ENCODE measurements around the gene FXYD4. TPM values are rescaled to one million over a fixed set of nuclear protein-coding genes. Genes with fewer than 3 reads are reported as not detected.

FXYD4 gene
- total and polyA plus RNA-seq, 2 of the 8 experiments (the other 6 are each of a cell fraction or from before 2014, with no cell fraction given) = not detected

DNA sequence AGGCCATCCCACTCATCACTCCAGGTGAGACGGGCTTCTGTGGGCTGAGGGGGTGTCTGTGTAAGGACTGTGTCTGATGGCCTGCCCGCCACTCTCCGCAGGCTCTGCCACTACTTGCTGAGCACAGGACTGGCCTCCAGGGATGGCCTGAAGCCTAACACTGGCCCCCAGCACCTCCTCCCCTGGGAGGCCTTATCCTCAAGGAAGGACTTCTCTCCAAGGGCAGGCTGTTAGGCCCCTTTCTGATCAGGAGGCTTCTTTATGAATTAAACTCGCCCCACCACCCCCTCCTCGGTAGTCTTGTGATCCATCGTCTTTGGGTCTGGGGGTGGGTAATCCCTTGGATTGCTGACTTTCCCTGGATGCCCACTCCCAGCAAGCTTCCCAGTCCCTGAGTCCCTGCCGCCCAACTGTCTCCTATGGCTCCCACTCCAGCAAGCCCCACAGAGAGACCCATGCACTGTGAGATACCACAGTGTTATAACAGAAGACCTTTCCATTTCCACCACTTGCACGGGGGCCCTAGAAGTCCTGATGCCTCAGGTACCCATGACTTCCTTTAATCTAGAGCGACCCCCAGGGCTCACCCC lies 4.7 kb downstream of the FXYD4 start:
- H3K4me3 ChIP-seq (ENCODE audit: extremely low read depth in 1 of 4, insufficient read depth in 2 of 4, low read depth in 3 of 4, low read length in 4 of 4) = no peak overlapping the region
- no peak overlapping the region; the same call in 1 of the 2 replicates for H3K18ac ChIP-seq (ENCODE audit: extremely low read depth, low read length)
- no peak overlapping the region for H2BK20ac ChIP-seq (ENCODE audit: low read length)
- H3K4me2 ChIP-seq (ENCODE audit: insufficient read depth in 1 of 2, low read depth in 2 of 2, low read length in 2 of 2) = no peak overlapping the region
- no peak overlapping the region for H3K27ac ChIP-seq (ENCODE audit: low read depth, low read length)
- no peak overlapping the region for H2AFZ ChIP-seq (ENCODE audit: low read length)
- no peak overlapping the region for H2BK5ac ChIP-seq (ENCODE audit: low read depth, low read length)
- FAIRE-seq (no peak), DNase-seq (ENCODE audit: low read depth in 1 of 2, low spot score in 2 of 2) (no peak)
- 0 out of 2 replicates have a peak overlapping the region, but pooled peaks have one; percentile 61 for H2BK15ac ChIP-seq (ENCODE audit: low read length)
- H4K20me1 ChIP-seq (replicated peaks in 1 of 2; ENCODE audit: control insufficient read depth in 1 of 2, insufficient read depth in 2 of 2, low read length in 2 of 2) = no peaks in the 10 kb centered on the region
- H3K23ac ChIP-seq (ENCODE audit: insufficient read length) = no peak overlapping the region
- WGBS, 2 experiments (ENCODE audit: extremely low coverage in 1 of 2, insufficient coverage in 1 of 2, insufficient read length in 1 of 2, insufficient replicate concordance in 2 of 2, low coverage in 1 of 2, low lambda C conversion rate in 2 of 2, missing lambda C conversion rate in 1 of 2) = 90% methylated on average over 9 of the region's 9 CpGs; no CpG with 5 or more reads in 1 of the 2 experiments
- H3K56ac ChIP-seq (replicated peaks; ENCODE audit: insufficient read length, low read depth, low read length) = no peak overlapping the region
- no peaks in the 10 kb centered on the region for H3K9me3 ChIP-seq (ENCODE audit: insufficient read depth in 2 of 2, low read depth in 1 of 2, low read length in 1 of 2)
- H4K91ac ChIP-seq (replicated peaks; ENCODE audit: insufficient read length, low read length) = no peak overlapping the region
- no peaks in the 10 kb centered on the region for H3K36me3 ChIP-seq (ENCODE audit: control insufficient read depth in 2 of 4, insufficient read depth in 4 of 4, low read length in 3 of 4)
- 0 out of 7 replicates have a peak, but pooled peaks cover 0 to 2% (median 0%) of the 10 kb centered on the region in 4 experiments for H3K27me3 ChIP-seq (replicated peaks in 1 of 4; ENCODE audit: control insufficient read depth in 3 of 4, extremely low read depth in 1 of 4, insufficient read depth in 3 of 4, low read length in 3 of 4)
- H2BK120ac ChIP-seq (replicated peaks; ENCODE audit: low read depth, low read length) = no peak overlapping the region
- H2AK5ac ChIP-seq (ENCODE audit: low read depth, low read length) = no peak overlapping the region; the same call in 1 of the 2 replicates
- ChIA-PET CTCF (ENCODE audit: partially characterized antibody) (interaction anchor here (0.6 to 2.4 kb wide), 6 partner anchors 7 to 83 kb away, joined by 3 to 12 read pairs (median 6); no protein-coding TSS in a partner anchor), POLR2A (ENCODE audit: partially characterized antibody) (interaction anchor here (1.4 to 2.0 kb wide), 4 partner anchors 10 to 25 kb away, joined by 3 to 10 read pairs (median 6); no protein-coding TSS in a partner anchor)
- H3K9ac ChIP-seq (replicated peaks in 1 of 4; ENCODE audit: extremely low read depth in 1 of 4, low read depth in 3 of 4, low read length in 3 of 4) = no peak overlapping the region
- no peaks in the 10 kb centered on the region for H3K79me2 ChIP-seq (ENCODE audit: control insufficient read depth in 1 of 2, insufficient read depth in 2 of 2, low read length in 2 of 2)
- no peak overlapping the region for H3K4ac ChIP-seq (replicated peaks; ENCODE audit: insufficient read length, low read depth, low read length)
- H2BK12ac ChIP-seq (ENCODE audit: low read depth, low read length) = no peak overlapping the region
- no peak overlapping the region for H4K5ac ChIP-seq (ENCODE audit: insufficient read length, low read depth, low read length)
- H3K79me1 ChIP-seq (ENCODE audit: low read depth, low read length) = no peaks in the 10 kb centered on the region
- no peak overlapping the region for H3K14ac ChIP-seq (ENCODE audit: insufficient read length)
- H4K8ac ChIP-seq (ENCODE audit: extremely low read depth, insufficient read depth, low read length) = no peak overlapping the region; the same call in 1 of the 2 replicates
- H3K4me1 ChIP-seq (replicated peaks in 1 of 4; ENCODE audit: control insufficient read depth in 3 of 4, insufficient read depth in 4 of 4, low read length in 3 of 4) = peaks cover 4 to 20% (median 7%) of the 10 kb centered on the region in 4 experiments
- H3K23me2 ChIP-seq (ENCODE audit: low read depth, low read length) = no peaks in the 10 kb centered on the region
- no peak for TF ChIP-seq SRF (IDR thresholded peaks at IDR 0.05; ENCODE audit: low read depth, low read length)
- no peak for TF ChIP-seq RXRA (IDR thresholded peaks at IDR 0.05; ENCODE audit: insufficient read depth, low read depth, low read length)
- TF ChIP-seq ASH2L (IDR thresholded peaks at IDR 0.05; ENCODE audit: low read length) = no peak
- TF ChIP-seq BRCA1 (IDR thresholded peaks at IDR 0.05; ENCODE audit: low read depth, low read length) = no peak
- TF ChIP-seq, protein P1, sequence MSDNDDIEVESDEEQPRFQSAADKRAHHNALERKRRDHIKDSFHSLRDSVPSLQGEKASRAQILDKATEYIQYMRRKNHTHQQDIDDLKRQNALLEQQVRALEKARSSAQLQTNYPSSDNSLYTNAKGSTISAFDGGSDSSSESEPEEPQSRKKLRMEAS (IDR thresholded peaks at IDR 0.05) = no peak
- no peak for TF ChIP-seq POU5F1 (IDR thresholded peaks at IDR 0.05; ENCODE audit: low read depth, low read length)
- TF ChIP-seq NRF1 (IDR thresholded peaks at IDR 0.05; ENCODE audit: low read depth, low read length) = no peak
- no peak for TF ChIP-seq SP4 (IDR thresholded peaks at IDR 0.05; ENCODE audit: low read length)
- no peak for TF ChIP-seq RAD21 (IDR thresholded peaks at IDR 0.05 in 1 of 2, conservative IDR thresholded peaks at IDR 0.05 in 1 of 2; ENCODE audit: low read depth in 2 of 2, low read length in 2 of 2)
- TF ChIP-seq CHD2 (IDR thresholded peaks at IDR 0.05; ENCODE audit: low read length) = no peak
- no peak for TF ChIP-seq JUN (IDR thresholded peaks at IDR 0.05; ENCODE audit: low read depth, low read length)

Measured in H1 (cell line).